Thyroid gland (tissue), 4 donors: Measurements from ENCODE around the gene KIAA0232.

ENCODE experiments used
- POLR2A ChIP-seq, 2 donors: fragments of 450-650 bp; IDR thresholded peaks; one replicate each; pipeline ENCODE4 v1.6.1; 2017; ENCODE audit warnings: antibody characterized with exemption in 2 of 2, mild to moderate bottlenecking in 2 of 2, moderate library complexity in 1 of 2
- TF ChIP-seq, protein P1 (sequence below), 6 experiments: fragments of 200-600 bp in 3 of 6; fragments of 450-650 bp in 3 of 6; sonication (generic) in 3 of 6; IDR thresholded peaks; one replicate each; pipeline ENCODE4 v1.5.1; 2016 to 2019; ENCODE audit warnings: antibody characterized with exemption in 6 of 6, mild to moderate bottlenecking in 2 of 6, inconsistent platforms in 1 of 6, moderate library complexity in 1 of 6

DNA sequence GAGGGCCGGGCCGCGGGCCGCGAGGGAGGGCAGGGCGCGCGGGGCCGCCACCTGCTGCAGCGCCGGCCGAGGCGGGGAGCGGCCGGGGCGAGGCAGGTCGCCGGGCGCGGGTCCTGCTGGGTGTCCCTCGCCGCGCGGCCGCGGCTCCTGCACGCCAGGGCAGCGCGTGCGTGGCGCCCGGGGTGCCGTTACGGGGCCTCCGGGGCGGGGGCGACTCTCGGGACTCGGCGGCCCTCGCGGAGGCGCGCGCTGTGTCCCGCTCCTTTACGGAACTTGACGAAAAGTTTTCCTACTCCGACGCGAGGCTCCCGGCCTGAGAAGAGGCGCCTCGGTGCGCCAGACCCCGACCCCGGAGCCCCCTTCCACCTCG, 127.4 kb downstream of the KIAA0232 start:
- TF ChIP-seq, protein P1, sequence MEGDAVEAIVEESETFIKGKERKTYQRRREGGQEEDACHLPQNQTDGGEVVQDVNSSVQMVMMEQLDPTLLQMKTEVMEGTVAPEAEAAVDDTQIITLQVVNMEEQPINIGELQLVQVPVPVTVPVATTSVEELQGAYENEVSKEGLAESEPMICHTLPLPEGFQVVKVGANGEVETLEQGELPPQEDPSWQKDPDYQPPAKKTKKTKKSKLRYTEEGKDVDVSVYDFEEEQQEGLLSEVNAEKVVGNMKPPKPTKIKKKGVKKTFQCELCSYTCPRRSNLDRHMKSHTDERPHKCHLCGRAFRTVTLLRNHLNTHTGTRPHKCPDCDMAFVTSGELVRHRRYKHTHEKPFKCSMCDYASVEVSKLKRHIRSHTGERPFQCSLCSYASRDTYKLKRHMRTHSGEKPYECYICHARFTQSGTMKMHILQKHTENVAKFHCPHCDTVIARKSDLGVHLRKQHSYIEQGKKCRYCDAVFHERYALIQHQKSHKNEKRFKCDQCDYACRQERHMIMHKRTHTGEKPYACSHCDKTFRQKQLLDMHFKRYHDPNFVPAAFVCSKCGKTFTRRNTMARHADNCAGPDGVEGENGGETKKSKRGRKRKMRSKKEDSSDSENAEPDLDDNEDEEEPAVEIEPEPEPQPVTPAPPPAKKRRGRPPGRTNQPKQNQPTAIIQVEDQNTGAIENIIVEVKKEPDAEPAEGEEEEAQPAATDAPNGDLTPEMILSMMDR (IDR thresholded peaks at IDR 0.05) = no peak
- no peak for TF ChIP-seq POLR2A (IDR thresholded peaks at IDR 0.05)
